Astrocyte (in vitro differentiated cells and primary cell): ENCODE data around the gene GGT1. TPM values are rescaled to one million over a fixed set of nuclear protein-coding genes. Genes with fewer than 3 reads are reported as not detected.
"Not testable (repeated sequence)": the region's sequence is repeated elsewhere in the genome, so short reads cannot be mapped to it uniquely, and the experiment has no call there.

Experiments used
- DNase-seq: peaks from one replicate; pipeline ENCODE4 v3.0.0-alpha.2; 2010; ENCODE audit warnings: low read depth
- FAIRE-seq: peaks from 2 replicates; lab custom pipeline; 2011; peaks lifted over from hg19 to GRCh38; lab: Jason Lieb, UNC
- H2AFZ ChIP-seq: 2 replicates; pipeline ENCODE4 v1.6.0; 2012; ENCODE audit warnings: low read depth, low read length, inconsistent platforms
- H3K27ac ChIP-seq: 2 replicates; pipeline ENCODE4 v1.5.1; 2011; ENCODE audit warnings: low read depth, low read length, inconsistent platforms
- H3K27me3 ChIP-seq: 2 replicates; pipeline ENCODE4 v1.6.0; 2011; ENCODE audit warnings: low read length, inconsistent platforms; ENCODE audit not compliant: insufficient read depth
- H3K36me3 ChIP-seq: 2 replicates; pipeline ENCODE4 v1.5.1; 2011; ENCODE audit warnings: low read length, inconsistent platforms; ENCODE audit not compliant: insufficient read depth
- H3K4me1 ChIP-seq: 2 replicates; pipeline ENCODE4 v1.5.1; 2011; ENCODE audit warnings: low read length, inconsistent platforms; ENCODE audit not compliant: insufficient read depth
- H3K4me2 ChIP-seq: 2 replicates; pipeline ENCODE4 v1.6.0; 2012; ENCODE audit warnings: low read length, inconsistent platforms
- H3K4me3 ChIP-seq: 2 replicates; pipeline ENCODE4 v1.5.1; 2011; ENCODE audit warnings: low read depth, mild to moderate bottlenecking, low read length, inconsistent platforms; ENCODE audit not compliant: insufficient read depth
- H3K79me2 ChIP-seq: 2 replicates; pipeline ENCODE4 v1.6.0; 2012; ENCODE audit warnings: mild to moderate bottlenecking, low read length, inconsistent platforms; ENCODE audit not compliant: insufficient read depth
- H3K9ac ChIP-seq: 2 replicates; pipeline ENCODE4 v1.6.0; 2012; ENCODE audit warnings: mild to moderate bottlenecking, low read length, inconsistent platforms
- H3K9me3 ChIP-seq: 2 replicates; pipeline ENCODE4 v1.5.1; 2012; ENCODE audit warnings: low read depth, mild to moderate bottlenecking, low read length, inconsistent platforms; ENCODE audit not compliant: insufficient read depth
- H4K20me1 ChIP-seq: 2 replicates; pipeline ENCODE4 v1.6.0; 2012; ENCODE audit warnings: low read length, inconsistent platforms; ENCODE audit not compliant: insufficient read depth
- H3K27ac Mint-ChIP-seq: one replicate; pipeline ENCODE4 v1.8.0; 2021; ENCODE audit warnings: mild to moderate bottlenecking, mixed read lengths; ENCODE audit not compliant: unreplicated experiment
- H3K27me3 Mint-ChIP-seq: one replicate; pipeline ENCODE4 v1.8.0; 2021; ENCODE audit warnings: low read depth, mixed read lengths; ENCODE audit not compliant: unreplicated experiment
- H3K36me3 Mint-ChIP-seq: one replicate; pipeline ENCODE4 v1.8.0; 2021; ENCODE audit warnings: low read depth, mixed read lengths; ENCODE audit not compliant: unreplicated experiment
- H3K4me1 Mint-ChIP-seq: one replicate; pipeline ENCODE4 v1.8.0; 2021; ENCODE audit warnings: low read depth, mixed read lengths; ENCODE audit not compliant: unreplicated experiment
- H3K4me3 Mint-ChIP-seq: one replicate; pipeline ENCODE4 v1.8.0; 2021; ENCODE audit warnings: mild to moderate bottlenecking, moderate library complexity, mixed read lengths; ENCODE audit not compliant: unreplicated experiment
- H3K9me3 Mint-ChIP-seq: one replicate; pipeline ENCODE4 v1.8.0; 2021; ENCODE audit warnings: mild to moderate bottlenecking, mixed read lengths; ENCODE audit not compliant: unreplicated experiment
- total RNA-seq: library from RNA; stranded (reverse); gene quantifications from 2 replicates; pipeline ENCODE4 v1.2.1, GENCODE V29; 2021

GGT1 gene
- total RNA-seq, 1 donor from 2014 or later, result 2.9 TPM

DNA sequence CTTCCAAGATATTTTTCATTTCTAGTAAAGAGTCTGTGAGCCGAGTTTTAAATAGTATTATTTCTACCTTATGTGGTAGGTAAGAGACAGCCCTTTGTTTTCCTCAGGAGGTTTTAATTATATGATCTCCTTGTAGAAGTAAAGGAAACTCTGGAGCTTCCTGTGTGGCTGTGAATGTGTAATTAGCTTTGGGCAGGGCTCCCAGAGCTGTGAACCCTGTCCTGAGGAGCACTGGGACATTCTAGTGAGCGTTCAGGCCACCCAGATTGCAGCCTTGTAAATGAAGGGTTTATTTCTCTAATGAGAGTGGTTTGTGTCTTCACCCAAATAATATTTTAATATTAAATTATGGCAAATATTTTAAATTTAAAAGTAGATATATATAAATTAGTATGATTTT is 69.5 kb downstream of the GGT1 start:
- not testable (repeated sequence) for H3K9ac ChIP-seq, H4K20me1 ChIP-seq, H3K9me3 Mint-ChIP-seq, H3K36me3 Mint-ChIP-seq, H3K4me1 Mint-ChIP-seq, H3K4me3 ChIP-seq, H3K27ac ChIP-seq, FAIRE-seq, H3K4me2 ChIP-seq, H3K27me3 ChIP-seq, DNase-seq, H3K4me3 Mint-ChIP-seq, H2AFZ ChIP-seq, H3K27me3 Mint-ChIP-seq, H3K4me1 ChIP-seq, H3K9me3 ChIP-seq, H3K36me3 ChIP-seq, H3K27ac Mint-ChIP-seq, H3K79me2 ChIP-seq

Other genes with a start within 250 kb of the GGT1 start
- gene ADORA2A, start 175.6 kb upstream of the GGT1 start, total RNA-seq, result 2.2 and 3.9 TPM in 2 replicates
- gene UPB1, start 107.9 kb upstream of the GGT1 start, total RNA-seq, result 0.30 TPM in 1 of 2 replicates, not detected in the other
- gene GUCD1, start 48.1 kb upstream of the GGT1 start, total RNA-seq, result 77.7 and 84.3 TPM in 2 replicates
- 89.6 and 97.3 TPM in 2 replicates for gene SNRPD3, start 47.2 kb upstream of the GGT1 start, total RNA-seq
- gene LRRC75B, start 10.1 kb upstream of the GGT1 start, total RNA-seq, result 5.1 and 6.2 TPM in 2 replicates
- not detected in 2 replicates for gene PIWIL3, start 171.5 kb downstream of the GGT1 start, total RNA-seq
- 0.05 TPM in 1 of 2 replicates, not detected in the other for gene SGSM1, start 203.0 kb downstream of the GGT1 start, total RNA-seq